ENCODE data around the gene UBE2R2. TPM values are rescaled to one million over a fixed set of nuclear protein-coding genes. Genes with fewer than 3 reads are reported as not detected.

UBE2R2 gene
- total and polyA plus RNA-seq, 10 of the 15 experiments (the other 5 are each of a cell fraction or from before 2014, with no cell fraction given) = 7.2 to 32.8 (median 17.2) TPM

- ChIA-PET CTCF (interaction anchor here (1.0 kb wide), 1 partner anchor 64 kb away, joined by 3 read pairs; no protein-coding TSS in a partner anchor), SMC1A (ENCODE audit: uncharacterized antibody, unreplicated experiment) (no interaction called here), RAD21 (ENCODE audit: unreplicated experiment) (no interaction called here), POLR2A (interaction anchor here (0.6 to 0.7 kb wide), 2 partner anchors 58 to 301 kb away, joined by 3 to 4 read pairs; no protein-coding TSS in a partner anchor)
- intact Hi-C loops (cut with micrococcal nuclease; ENCODE audit: unreplicated experiment) (no loop called here), in situ Hi-C loops (cut with MboI) (no loop called here)
- DNase-seq (ENCODE audit: low read depth, low spot score) (no peak), FAIRE-seq (no peak), ATAC-seq (no peak)
- 84% methylated on average over 10 of the region's 10 CpGs for WGBS (ENCODE audit: insufficient coverage, insufficient replicate concordance, low lambda C conversion rate, missing lambda C conversion rate)
- Histone ChIP-seq H3K79me2 (ENCODE audit: control insufficient read depth, insufficient read depth, low read length) (peaks cover 50% of the 10 kb centered on the region), H3K4me1 (ENCODE audit: control insufficient read depth, insufficient read depth, low read length) (no peaks in the 10 kb centered on the region), H3K9me3 (replicated peaks; ENCODE audit: control insufficient read depth, insufficient read depth, low read length) (no peaks in the 10 kb centered on the region), H2AFZ (ENCODE audit: control insufficient read depth, low read depth, low read length) (no peak overlapping the region), H3K9ac (ENCODE audit: control insufficient read depth, insufficient read depth, low read length) (no peak overlapping the region), H3K36me3 (ENCODE audit: control insufficient read depth in 2 of 2, insufficient read depth in 2 of 2, low read length in 1 of 2) (no peaks in the 10 kb centered on the region; a peak in 2 of 4 replicates), H3K4me2 (ENCODE audit: control insufficient read depth, insufficient read depth) (no peak overlapping the region), H3K27ac (ENCODE audit: control insufficient read depth, insufficient read depth) (no peak overlapping the region), H4K20me1 (ENCODE audit: control insufficient read depth, insufficient read depth) (no peaks in the 10 kb centered on the region), H3K27me3 (replicated peaks in 1 of 2; ENCODE audit: control insufficient read depth in 2 of 2, insufficient read depth in 2 of 2, low read length in 1 of 2) (no peaks in the 10 kb centered on the region), H3K4me3 (no peak overlapping the region)
- no TSS peak for BruUV-seq (replicated peaks)
- TF ChIP-seq YY1 (IDR thresholded peaks at IDR 0.05; ENCODE audit: low read depth, low read length) (no peak), MAX (IDR thresholded peaks at IDR 0.05; ENCODE audit: low read depth, low read length) (no peak), RAD51 (IDR thresholded peaks at IDR 0.05) (no peak), RFX5 (IDR thresholded peaks at IDR 0.05; ENCODE audit: low read depth, low read length) (no peak), CREM (IDR thresholded peaks at IDR 0.05; ENCODE audit: low read depth) (no peak), PAX5 (IDR thresholded peaks at IDR 0.05; ENCODE audit: borderline replicate concordance, low read depth, low read length) (no peak), HDGF (IDR thresholded peaks at IDR 0.05) (no peak), KDM1A (IDR thresholded peaks at IDR 0.05; ENCODE audit: borderline replicate concordance) (no peak), EZH2 (IDR thresholded peaks at IDR 0.05; ENCODE audit: borderline replicate concordance, control insufficient read depth, low read depth, low read length) (no peak), ZNF384 (IDR thresholded peaks at IDR 0.05; ENCODE audit: borderline replicate concordance, low read depth, low read length) (no peak), ZBTB11 (CRISPR knock-in tag; IDR thresholded peaks at IDR 0.05) (no peak), SIN3A (IDR thresholded peaks at IDR 0.05; ENCODE audit: low read depth, low read length) (no peak), RB1 (IDR thresholded peaks at IDR 0.05; ENCODE audit: borderline replicate concordance) (no peak), SMAD1 (IDR thresholded peaks at IDR 0.05; ENCODE audit: low read depth, partially characterized antibody) (no peak), TCF3 (IDR thresholded peaks at IDR 0.05; ENCODE audit: borderline replicate concordance, insufficient read depth, low read depth, low read length) (no peak), MXI1 (IDR thresholded peaks at IDR 0.05; ENCODE audit: low read depth, low read length) (no peak)
- TF ChIP-seq, protein P1, sequence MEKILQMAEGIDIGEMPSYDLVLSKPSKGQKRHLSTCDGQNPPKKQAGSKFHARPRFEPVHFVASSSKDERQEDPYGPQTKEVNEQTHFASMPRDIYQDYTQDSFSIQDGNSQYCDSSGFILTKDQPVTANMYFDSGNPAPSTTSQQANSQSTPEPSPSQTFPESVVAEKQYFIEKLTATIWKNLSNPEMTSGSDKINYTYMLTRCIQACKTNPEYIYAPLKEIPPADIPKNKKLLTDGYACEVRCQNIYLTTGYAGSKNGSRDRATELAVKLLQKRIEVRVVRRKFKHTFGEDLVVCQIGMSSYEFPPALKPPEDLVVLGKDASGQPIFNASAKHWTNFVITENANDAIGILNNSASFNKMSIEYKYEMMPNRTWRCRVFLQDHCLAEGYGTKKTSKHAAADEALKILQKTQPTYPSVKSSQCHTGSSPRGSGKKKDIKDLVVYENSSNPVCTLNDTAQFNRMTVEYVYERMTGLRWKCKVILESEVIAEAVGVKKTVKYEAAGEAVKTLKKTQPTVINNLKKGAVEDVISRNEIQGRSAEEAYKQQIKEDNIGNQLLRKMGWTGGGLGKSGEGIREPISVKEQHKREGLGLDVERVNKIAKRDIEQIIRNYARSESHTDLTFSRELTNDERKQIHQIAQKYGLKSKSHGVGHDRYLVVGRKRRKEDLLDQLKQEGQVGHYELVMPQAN (conservative IDR thresholded peaks at IDR 0.05) = no peak
Measured at GRCh38 chr9:33877727-33878489, 60.9 kb downstream of the UBE2R2 start.

Data from GM12878 (cell line).